Measurements from ENCODE around the gene LAMC2. TPM values are rescaled to one million over a fixed set of nuclear protein-coding genes. Genes with fewer than 3 reads are reported as not detected.
A peak's percentile ranks its signal among the peaks of the same experiment; 100 is the strongest.

The LAMC2 gene
- total and polyA plus RNA-seq, 11 donors = 0.50 to 15.4 (median 1.5) TPM

- intact Hi-C loops (cut with DNase I) = no loop called here
- Histone ChIP-seq H3K4me3 (no peak overlapping the region), H3K4me1 (peaks cover 0 to 40% (median 13%) of the 10 kb centered on the region in 12 donors), H3K9me3 (no peaks in the 10 kb centered on the region), H3K36me3 (no peaks in the 10 kb centered on the region), H3K27ac (no peak overlapping the region), H3K27me3 (no peaks in the 10 kb centered on the region)
- 92 to 99% (median 92%) methylated on average over 1 of the region's 1 CpG for WGBS, 4 donors
- no peak for TF ChIP-seq CTCF (IDR thresholded peaks at IDR 0.05)
- ATAC-seq (no peak), DNase-seq (no peak)
Observed at GRCh38 chr1:183247931-183248330, 61.9 kb downstream of the LAMC2 start.

GRCh38 chr1:183248989-183249691, 63.1 kb downstream of the LAMC2 start:
- H3K4me1 ChIP-seq = peaks cover 0 to 28% (median 7%) of the 10 kb centered on the region in 12 donors
- H3K27me3 ChIP-seq = no peaks in the 10 kb centered on the region
- ATAC-seq = no peak
- no peaks in the 10 kb centered on the region for H3K36me3 ChIP-seq
- TF ChIP-seq POLR2A (IDR thresholded peaks at IDR 0.05) (no peak), CTCF (IDR thresholded peaks at IDR 0.05) (no peak)
- intact Hi-C loops (cut with DNase I) = no loop called here
- no peak overlapping the region for H3K4me3 ChIP-seq
- DNase-seq = no peak
- H3K27ac ChIP-seq = peak overlapping the region in 3 of 12 donors; percentile 10 to 32 (median 14)
- 74 to 90% (median 84%) methylated on average over 4 of the region's 4 CpGs for WGBS, 4 donors
- H3K9me3 ChIP-seq = no peaks in the 10 kb centered on the region

- Histone ChIP-seq H3K4me3 (no peak overlapping the region), H3K4me1 (peaks cover 0 to 19% (median 4%) of the 10 kb centered on the region in 12 donors), H3K27me3 (no peaks in the 10 kb centered on the region), H3K27ac (no peak overlapping the region), H3K36me3 (no peaks in the 10 kb centered on the region), H3K9me3 (peaks cover 0 to 8% (median 0%) of the 10 kb centered on the region in 12 donors)
- DNase-seq = no peak
- intact Hi-C loops (cut with DNase I) = no loop called here
- no peak for ATAC-seq
- WGBS, 4 donors = 81 to 87% (median 85%) methylated on average over 5 of the region's 5 CpGs
- TF ChIP-seq CTCF (IDR thresholded peaks at IDR 0.05) (no peak), POLR2A (IDR thresholded peaks at IDR 0.05) (no peak)
Observed at GRCh38 chr1:183249941-183250452, 63.9 kb downstream of the LAMC2 start.

- ATAC-seq = no peak
- Histone ChIP-seq H3K4me3 (no peak overlapping the region), H3K9me3 (peaks cover 0 to 12% (median 2%) of the 10 kb centered on the region in 12 donors), H3K27ac (no peak overlapping the region), H3K36me3 (no peaks in the 10 kb centered on the region), H3K4me1 (peaks cover 0 to 10% (median 0%) of the 10 kb centered on the region in 12 donors), H3K27me3 (no peaks in the 10 kb centered on the region)
- TF ChIP-seq POLR2A (IDR thresholded peaks at IDR 0.05) (no peak), CTCF (IDR thresholded peaks at IDR 0.05) (no peak)
- intact Hi-C loops (cut with DNase I) = no loop called here
- WGBS, 4 donors = 97 to 98% (median 98%) methylated on average over 12 of the region's 12 CpGs
- no peak for DNase-seq
Observed at GRCh38 chr1:183251101-183251958, 65.3 kb downstream of the LAMC2 start.
